Activated CD4-positive, alpha-beta memory T cell treated with anti-CD3 and anti-CD28 coated beads for 36 hours (primary cell): ENCODE data around the gene MAP3K14. TPM values are rescaled to one million over a fixed set of nuclear protein-coding genes. Genes with fewer than 3 reads are reported as not detected.
"Not testable (repeated sequence)": the region's sequence is repeated elsewhere in the genome, so short reads cannot be mapped to it uniquely, and the experiment has no call there.

ENCODE experiments used
- CTCF ChIA-PET: fragments of 350-600 bp; sonication (Branson Sonifier 250); formaldehyde crosslinking; loops from one replicate; lab custom pipeline; 2021; ENCODE audit warnings: antibody characterized with exemption, inconsistent platforms; lab: Charles Lee
- POLR2A ChIA-PET: fragments of 350-600 bp; sonication (Branson Sonifier 250); formaldehyde crosslinking; loops from one replicate; lab custom pipeline; 2021; ENCODE audit warnings: antibody characterized with exemption; lab: Charles Lee
- DNase-seq: peaks from one replicate; pipeline ENCODE4 v3.0.0-alpha.2; 2020
- H3K27ac Mint-ChIP-seq: one replicate; pipeline ENCODE4 v1.8.0; 2021; ENCODE audit warnings: mixed read lengths
- H3K27me3 Mint-ChIP-seq: one replicate; pipeline ENCODE4 v1.8.0; 2021; ENCODE audit warnings: mixed read lengths
- H3K36me3 Mint-ChIP-seq: one replicate; pipeline ENCODE4 v1.8.0; 2021; ENCODE audit warnings: mixed read lengths
- H3K4me1 Mint-ChIP-seq: one replicate; pipeline ENCODE4 v1.8.0; 2021; ENCODE audit warnings: low read depth, mixed read lengths
- H3K4me3 Mint-ChIP-seq: one replicate; pipeline ENCODE4 v1.8.0; 2021; ENCODE audit warnings: mild to moderate bottlenecking, mixed read lengths
- H3K9me3 Mint-ChIP-seq: one replicate; pipeline ENCODE4 v1.8.0; 2021; ENCODE audit warnings: mixed read lengths
- intact Hi-C: fragments of 100-400 bp; cut with micrococcal nuclease; formaldehyde crosslinking; loops from one replicate; pipeline ENCODE4 v1.15.1; 2023
- total RNA-seq, 2 experiments: library from RNA; stranded (reverse); gene quantifications; one replicate each; pipeline ENCODE4 v1.2.3, GENCODE V29; 2021

The MAP3K14 gene
- total RNA-seq, 2 experiments from 2014 or later, result 62.9 to 65.0 TPM

GRCh38 chr17:45306623-45307022 is 10.2 kb downstream of the MAP3K14 start:
- peak overlapping the region; percentile 97 for H3K27ac Mint-ChIP-seq
- CTCF ChIA-PET, result interaction anchor here (0.8 to 2.7 kb wide), 8 partner anchors 10 to 171 kb away, joined by 3 to 20 read pairs (median 4); partner anchors contain the start of genes ACBD4 and MAP3K14
- POLR2A ChIA-PET, result interaction anchor here (0.6 to 4.0 kb wide), 7 partner anchors 10 to 158 kb away, joined by 3 to 41 read pairs (median 3); partner anchors contain the start of genes HEXIM1 and MAP3K14
- intact Hi-C loops, result loop anchor here (1.0 kb wide), 2 partner anchors 11 to 51 kb away; partner anchors contain the start of gene MAP3K14
- H3K4me1 Mint-ChIP-seq, result peaks cover 83% of the 10 kb centered on the region
- peaks cover 66% of the 10 kb centered on the region for H3K36me3 Mint-ChIP-seq
- no peaks in the 10 kb centered on the region for H3K27me3 Mint-ChIP-seq
- no peaks in the 10 kb centered on the region for H3K9me3 Mint-ChIP-seq
- no peak overlapping the region for H3K4me3 Mint-ChIP-seq
- DNase-seq, result no peak

GRCh38 chr17:45306094-45306493 is 10.7 kb downstream of the MAP3K14 start:
- H3K36me3 Mint-ChIP-seq, result peaks cover 62% of the 10 kb centered on the region
- H3K4me1 Mint-ChIP-seq, result peaks cover 82% of the 10 kb centered on the region
- peak overlapping the region; percentile 97 for H3K27ac Mint-ChIP-seq
- no peak for DNase-seq
- H3K4me3 Mint-ChIP-seq, result no peak overlapping the region
- intact Hi-C loops, result no loop called here
- no peaks in the 10 kb centered on the region for H3K27me3 Mint-ChIP-seq
- ChIA-PET POLR2A (interaction anchor here (0.9 to 4.0 kb wide), 5 partner anchors 8 to 80 kb away, joined by 3 to 41 read pairs (median 3); partner anchors contain the start of gene MAP3K14), CTCF (interaction anchor here (0.5 to 2.7 kb wide), 8 partner anchors 10 to 171 kb away, joined by 3 to 20 read pairs (median 4); partner anchors contain the start of genes ACBD4 and MAP3K14)
- H3K9me3 Mint-ChIP-seq, result no peaks in the 10 kb centered on the region

- Mint-ChIP-seq H3K4me3 (no peak overlapping the region), H3K27me3 (no peaks in the 10 kb centered on the region), H3K36me3 (peaks cover 57% of the 10 kb centered on the region), H3K27ac (peak overlapping the region; percentile 97), H3K4me1 (peaks cover 81% of the 10 kb centered on the region), H3K9me3 (no peaks in the 10 kb centered on the region)
- intact Hi-C loops, result no loop called here
- CTCF ChIA-PET, result interaction anchor here (0.5 to 2.7 kb wide), 7 partner anchors 11 to 170 kb away, joined by 3 to 20 read pairs (median 5); partner anchors contain the start of genes ACBD4 and MAP3K14
- POLR2A ChIA-PET, result interaction anchor here (1.0 to 4.0 kb wide), 3 partner anchors 9 to 79 kb away, joined by 3 to 41 read pairs (median 5); partner anchors contain the start of gene MAP3K14
- no peak for DNase-seq
These were observed 11.2 kb downstream of the MAP3K14 start for GRCh38 chr17:45305530-45306087.

- peaks cover 81% of the 10 kb centered on the region for H3K4me1 Mint-ChIP-seq
- peaks cover 47% of the 10 kb centered on the region for H3K36me3 Mint-ChIP-seq
- H3K9me3 Mint-ChIP-seq, result no peaks in the 10 kb centered on the region
- ChIA-PET CTCF (interaction anchor here (0.7 to 2.4 kb wide), 8 partner anchors 10 to 83 kb away, joined by 3 to 9 read pairs (median 4); no protein-coding TSS in a partner anchor), POLR2A (interaction anchor here (0.6 to 1.8 kb wide), 4 partner anchors 10 to 37 kb away, joined by 3 to 12 read pairs (median 5); partner anchors contain the start of gene MAP3K14)
- H3K27ac Mint-ChIP-seq, result peak overlapping the region; percentile 80
- peak overlapping the region; percentile 10 for H3K4me3 Mint-ChIP-seq
- peak; percentile 53 for DNase-seq
- intact Hi-C loops, result no loop called here
- H3K27me3 Mint-ChIP-seq, result no peaks in the 10 kb centered on the region
These were observed 14.1 kb downstream of the MAP3K14 start for GRCh38 chr17:45302649-45303173.

GRCh38 chr17:45302220-45302619 is 14.6 kb downstream of the MAP3K14 start:
- Mint-ChIP-seq H3K4me1 (peaks cover 79% of the 10 kb centered on the region), H3K36me3 (peaks cover 43% of the 10 kb centered on the region), H3K27ac (peak overlapping the region; percentile 80)
- ChIA-PET CTCF (interaction anchor here (0.8 to 2.4 kb wide), 5 partner anchors 10 to 84 kb away, joined by 3 to 9 read pairs (median 4); no protein-coding TSS in a partner anchor), POLR2A (interaction anchor here (1.0 to 1.8 kb wide), 3 partner anchors 10 to 14 kb away, joined by 3 to 12 read pairs (median 7); partner anchors contain the start of gene MAP3K14)
- intact Hi-C loops, DNase-seq, H3K9me3 Mint-ChIP-seq, H3K4me3 Mint-ChIP-seq, H3K27me3 Mint-ChIP-seq: not testable (repeated sequence)

- CTCF ChIA-PET, result interaction anchor here (1.2 to 2.4 kb wide), 2 partner anchors 25 to 84 kb away, joined by 6 to 9 read pairs; no protein-coding TSS in a partner anchor
- Mint-ChIP-seq H3K4me3 (no peak overlapping the region), H3K27ac (no peak overlapping the region), H3K27me3 (no peaks in the 10 kb centered on the region), H3K4me1 (peaks cover 81% of the 10 kb centered on the region), H3K36me3 (peaks cover 47% of the 10 kb centered on the region), H3K9me3 (no peaks in the 10 kb centered on the region)
- DNase-seq, result no peak
- POLR2A ChIA-PET, result interaction anchor here (1.8 kb wide), 1 partner anchor 11 kb away, joined by 12 read pairs; no protein-coding TSS in a partner anchor
- intact Hi-C loops, result no loop called here
These were observed 15.1 kb downstream of the MAP3K14 start for GRCh38 chr17:45301674-45302073.

GRCh38 chr17:45300060-45300751 is 16.6 kb downstream of the MAP3K14 start:
- POLR2A ChIA-PET, result interaction anchor here (1.0 kb wide), 1 partner anchor 23 kb away, joined by 3 read pairs; no protein-coding TSS in a partner anchor
- intact Hi-C loops, result no loop called here
- no peaks in the 10 kb centered on the region for H3K27me3 Mint-ChIP-seq
- CTCF ChIA-PET, result interaction anchor here (0.6 to 1.6 kb wide), 4 partner anchors 22 to 88 kb away, joined by 3 to 5 read pairs (median 4); no protein-coding TSS in a partner anchor
- peaks cover 83% of the 10 kb centered on the region for H3K4me1 Mint-ChIP-seq
- no peaks in the 10 kb centered on the region for H3K9me3 Mint-ChIP-seq
- H3K4me3 Mint-ChIP-seq, result no peak overlapping the region
- peak overlapping the region; percentile 54 for H3K27ac Mint-ChIP-seq
- H3K36me3 Mint-ChIP-seq, result peaks cover 38% of the 10 kb centered on the region
- no peak for DNase-seq

GRCh38 chr17:45299361-45299760 is 17.5 kb downstream of the MAP3K14 start:
- Mint-ChIP-seq H3K27ac (peak overlapping the region; percentile 61), H3K4me1 (peaks cover 85% of the 10 kb centered on the region), H3K27me3 (no peaks in the 10 kb centered on the region), H3K9me3 (no peaks in the 10 kb centered on the region), H3K36me3 (peaks cover 34% of the 10 kb centered on the region), H3K4me3 (no peak overlapping the region)
- no peak for DNase-seq
- intact Hi-C loops, result no loop called here
- ChIA-PET POLR2A (interaction anchor here (1.0 to 1.2 kb wide), 2 partner anchors 16 to 58 kb away, joined by 3 read pairs; no protein-coding TSS in a partner anchor), CTCF (interaction anchor here (1.4 to 1.7 kb wide), 3 partner anchors 12 to 86 kb away, joined by 5 to 11 read pairs (median 5); no protein-coding TSS in a partner anchor)

- Mint-ChIP-seq H3K9me3 (no peaks in the 10 kb centered on the region), H3K4me1 (peaks cover 87% of the 10 kb centered on the region), H3K36me3 (peaks cover 30% of the 10 kb centered on the region), H3K27ac (peak overlapping the region; percentile 28), H3K4me3 (no peak overlapping the region), H3K27me3 (no peaks in the 10 kb centered on the region)
- intact Hi-C loops, result no loop called here
- no peak for DNase-seq
- ChIA-PET POLR2A (interaction anchor here (1.0 to 1.2 kb wide), 2 partner anchors 17 to 59 kb away, joined by 3 read pairs; no protein-coding TSS in a partner anchor), CTCF (interaction anchor here (0.9 to 1.7 kb wide), 3 partner anchors 12 to 86 kb away, joined by 3 to 11 read pairs (median 5); no protein-coding TSS in a partner anchor)
These were observed 18.1 kb downstream of the MAP3K14 start for GRCh38 chr17:45298546-45299285.

- intact Hi-C loops, result no loop called here
- peak overlapping the region; percentile 65 for H3K27ac Mint-ChIP-seq
- no peak for DNase-seq
- POLR2A ChIA-PET, result no interaction called here
- CTCF ChIA-PET, result no interaction called here
- H3K9me3 Mint-ChIP-seq, result no peaks in the 10 kb centered on the region
- H3K27me3 Mint-ChIP-seq, result no peaks in the 10 kb centered on the region
- peaks cover 33% of the 10 kb centered on the region for H3K36me3 Mint-ChIP-seq
- no peak overlapping the region for H3K4me3 Mint-ChIP-seq
- peaks cover 89% of the 10 kb centered on the region for H3K4me1 Mint-ChIP-seq
These were observed 20.0 kb downstream of the MAP3K14 start for GRCh38 chr17:45296833-45297124.
